Lung (tissue), 12 donors: ENCODE measurements around the gene EBF4. TPM values are rescaled to one million over a fixed set of nuclear protein-coding genes. Genes with fewer than 3 reads are reported as not detected.

Experiments used
- ATAC-seq: fragments of 200-7000 bp; cut with Tn5 transposase; one replicate; pipeline ENCODE4 v1.9.1; 2020; ENCODE audit warnings: moderate number of reproducible peaks; ENCODE audit not compliant: insufficient read depth, low FRiP score
- DNase-seq, 3 donors: peaks; one replicate each; pipeline ENCODE4 v3.0.0-alpha.2; 2013 to 2017
- H3K27ac ChIP-seq, 2 donors: one replicate each; pipeline ENCODE4 v1.5.1; 2013; ENCODE audit warnings: mild to moderate bottlenecking in 2 of 2, moderate library complexity in 2 of 2, control low read depth in 1 of 2, inconsistent platforms in 1 of 2, low read depth in 1 of 2, low read length in 1 of 2
- H3K27me3 ChIP-seq, 3 donors: one replicate each; pipeline ENCODE4 v1.5.1; 2013; ENCODE audit warnings: low read length in 2 of 3; ENCODE audit not compliant: control insufficient read depth in 3 of 3, insufficient read depth in 3 of 3
- H3K36me3 ChIP-seq, 4 donors: one replicate each; pipeline ENCODE4 v1.5.1; 2013; ENCODE audit warnings: low read length in 4 of 4, mild to moderate bottlenecking in 1 of 4, moderate library complexity in 1 of 4; ENCODE audit not compliant: control insufficient read depth in 4 of 4, insufficient read depth in 4 of 4
- H3K4me1 ChIP-seq, 5 donors: one replicate each; pipeline ENCODE4 v1.5.1; 2013; ENCODE audit warnings: low read length in 5 of 5, mild to moderate bottlenecking in 2 of 5, moderate library complexity in 1 of 5; ENCODE audit not compliant: control insufficient read depth in 5 of 5, insufficient read depth in 5 of 5
- H3K4me3 ChIP-seq: one replicate; pipeline ENCODE4 v1.5.1; 2013; ENCODE audit warnings: mild to moderate bottlenecking, control low read depth, moderate library complexity
- H3K9ac ChIP-seq, 2 donors: one replicate each; pipeline ENCODE4 v1.5.1; 2013; ENCODE audit warnings: low read length in 2 of 2, control low read depth in 1 of 2; ENCODE audit not compliant: insufficient read depth in 1 of 2
- H3K9me3 ChIP-seq, 4 donors: one replicate each; pipeline ENCODE4 v1.5.1; 2013; ENCODE audit warnings: low read length in 3 of 4, mild to moderate bottlenecking in 1 of 4, moderate library complexity in 1 of 4; ENCODE audit not compliant: control insufficient read depth in 4 of 4, insufficient read depth in 3 of 4
- WGBS, 2 donors: extraction: QIAGEN DNeasy Blood & Tissue Kit; methylation state at CpG; one replicate each; pipeline ENCODE4 v1.1.7; 2013; 5-methylcytosine and 5-hydroxymethylcytosine counted together
- polyA plus RNA-seq, 2 donors: library from polyadenylated mRNA; stranded (reverse); fragments of 200-250 nt; gene quantifications; one replicate each; pipeline ENCODE4 v1.2.1, GENCODE V29; 2013
- total RNA-seq, 2 donors: library from RNA; depleted of rRNA in 1 of 2; stranded (reverse); fragments of >200 nt in 1 of 2; gene quantifications; one replicate each; pipeline ENCODE4 v1.2.1, GENCODE V29; 2014 to 2021
- TF ChIP-seq, protein P1 (sequence below): IDR thresholded peaks from 2 replicates; pipeline ENCODE4 v1.5.1; 2012; ENCODE audit warnings: mild to moderate bottlenecking; ENCODE audit errors: control extremely low read depth, extremely low read depth
- donor health status: control.
- donor health status: control.
- donor health status: Bipolar disorder and iron deficiency.
- donor health status: healthy.
- donor health status: DM: yes; HTN: yes; CAD: no.

Gene EBF4
- total and polyA plus RNA-seq, 4 donors, result 5.8 to 15.8 (median 7.4) TPM

DNA sequence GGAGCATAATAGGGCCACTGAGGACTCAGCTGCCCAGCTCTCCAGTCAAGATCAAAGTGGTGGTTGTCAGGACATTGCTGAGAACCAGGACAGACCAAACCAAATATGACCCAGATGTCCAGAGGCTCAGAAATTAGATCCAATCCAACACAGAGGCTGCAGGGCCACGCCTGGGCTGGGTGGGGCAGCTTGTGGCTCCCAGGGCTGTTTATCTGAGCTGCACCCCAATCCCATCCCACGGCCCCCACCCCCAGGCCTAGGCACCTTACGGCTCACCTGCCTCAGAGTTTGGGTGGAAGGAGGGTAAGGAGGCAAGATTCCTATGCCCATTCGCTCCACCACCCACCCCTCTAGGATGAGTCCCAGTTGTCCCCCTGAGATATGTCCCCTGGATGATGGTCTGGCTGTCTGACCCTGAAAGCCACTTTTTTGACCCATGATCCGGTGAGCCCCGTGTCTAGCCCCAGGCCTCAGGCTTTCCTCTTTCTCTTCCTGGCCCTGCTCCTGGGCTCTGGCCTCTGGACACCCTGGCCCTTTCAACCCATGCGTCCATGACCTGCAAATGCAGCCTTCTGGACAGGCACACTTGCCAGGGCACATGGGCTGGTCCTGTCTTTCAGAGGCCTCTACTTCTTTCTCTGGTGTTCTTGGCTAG is 67.8 kb downstream of the EBF4 start:
- Histone ChIP-seq H3K9me3 (no peaks in the 10 kb centered on the region), H3K4me3 (no peak overlapping the region), H3K4me1 (no peaks in the 10 kb centered on the region), H3K36me3 (no peaks in the 10 kb centered on the region), H3K27me3 (peaks cover 0 to 8% (median 0%) of the 10 kb centered on the region in 3 donors), H3K9ac (no peak overlapping the region), H3K27ac (no peak overlapping the region)
- TF ChIP-seq, protein P1, sequence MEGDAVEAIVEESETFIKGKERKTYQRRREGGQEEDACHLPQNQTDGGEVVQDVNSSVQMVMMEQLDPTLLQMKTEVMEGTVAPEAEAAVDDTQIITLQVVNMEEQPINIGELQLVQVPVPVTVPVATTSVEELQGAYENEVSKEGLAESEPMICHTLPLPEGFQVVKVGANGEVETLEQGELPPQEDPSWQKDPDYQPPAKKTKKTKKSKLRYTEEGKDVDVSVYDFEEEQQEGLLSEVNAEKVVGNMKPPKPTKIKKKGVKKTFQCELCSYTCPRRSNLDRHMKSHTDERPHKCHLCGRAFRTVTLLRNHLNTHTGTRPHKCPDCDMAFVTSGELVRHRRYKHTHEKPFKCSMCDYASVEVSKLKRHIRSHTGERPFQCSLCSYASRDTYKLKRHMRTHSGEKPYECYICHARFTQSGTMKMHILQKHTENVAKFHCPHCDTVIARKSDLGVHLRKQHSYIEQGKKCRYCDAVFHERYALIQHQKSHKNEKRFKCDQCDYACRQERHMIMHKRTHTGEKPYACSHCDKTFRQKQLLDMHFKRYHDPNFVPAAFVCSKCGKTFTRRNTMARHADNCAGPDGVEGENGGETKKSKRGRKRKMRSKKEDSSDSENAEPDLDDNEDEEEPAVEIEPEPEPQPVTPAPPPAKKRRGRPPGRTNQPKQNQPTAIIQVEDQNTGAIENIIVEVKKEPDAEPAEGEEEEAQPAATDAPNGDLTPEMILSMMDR, result no peak
- 90 to 92% methylated on average over 7 of the region's 7 CpGs for WGBS, 2 donors
- ATAC-seq, result no peak
- DNase-seq, result no peak

DNA sequence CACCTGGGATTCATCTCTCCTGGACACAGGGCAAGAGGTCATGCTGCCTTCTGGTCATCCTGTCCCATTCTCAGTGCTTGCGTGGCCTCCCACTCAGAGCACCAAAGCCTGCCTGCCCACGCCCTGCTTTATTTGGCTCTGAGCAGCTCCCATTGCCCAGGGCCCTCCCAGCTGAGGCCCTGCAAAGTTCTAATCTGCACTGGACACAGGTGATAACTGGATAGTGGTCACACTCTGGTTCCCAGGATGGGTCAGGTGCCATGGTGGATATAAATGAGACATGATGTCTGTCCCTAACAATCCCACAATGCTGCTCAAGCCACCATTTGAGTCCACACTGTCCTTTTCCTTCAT is 68.3 kb downstream of the EBF4 start:
- 95 to 97% methylated on average over 2 of the region's 2 CpGs for WGBS, 2 donors
- Histone ChIP-seq H3K36me3 (no peaks in the 10 kb centered on the region), H3K27me3 (peaks cover 0 to 8% (median 0%) of the 10 kb centered on the region in 3 donors), H3K27ac (no peak overlapping the region), H3K4me3 (no peak overlapping the region), H3K9me3 (no peaks in the 10 kb centered on the region), H3K4me1 (no peaks in the 10 kb centered on the region), H3K9ac (no peak overlapping the region)
- TF ChIP-seq, protein P1, result no peak
- ATAC-seq (no peak), DNase-seq (no peak)

DNA sequence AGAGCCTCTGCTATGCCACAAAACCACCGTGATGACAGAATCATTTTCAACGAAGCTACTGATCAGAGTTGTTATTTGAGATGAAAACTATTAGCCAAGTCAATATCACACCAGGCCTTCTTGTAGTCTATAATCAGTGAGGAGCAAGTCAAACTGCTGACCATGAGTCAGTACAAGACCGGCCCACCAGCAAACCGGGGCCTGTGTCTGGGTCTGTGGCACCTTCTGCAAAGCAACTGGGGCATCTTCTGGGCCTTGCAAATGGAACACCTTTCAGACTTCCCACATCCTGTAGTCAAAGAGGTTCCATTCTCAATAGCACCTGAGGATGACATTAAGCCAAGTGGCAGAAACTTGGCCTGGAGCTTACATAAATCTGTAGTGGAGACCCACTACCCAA is 69.3 kb downstream of the EBF4 start:
- no peaks in the 10 kb centered on the region for H3K9me3 ChIP-seq
- no peak for DNase-seq
- 89 to 90% methylated on average over 4 of the region's 4 CpGs for WGBS, 2 donors
- no peaks in the 10 kb centered on the region for H3K36me3 ChIP-seq
- H3K27ac ChIP-seq, result no peak overlapping the region
- TF ChIP-seq, protein P1, result no peak
- ATAC-seq, result no peak
- no peak overlapping the region for H3K9ac ChIP-seq
- peaks cover 0 to 8% (median 0%) of the 10 kb centered on the region in 3 donors for H3K27me3 ChIP-seq
- no peaks in the 10 kb centered on the region for H3K4me1 ChIP-seq
- no peak overlapping the region for H3K4me3 ChIP-seq
